ENCODE data around the gene RXRA.

Gene RXRA

DNA sequence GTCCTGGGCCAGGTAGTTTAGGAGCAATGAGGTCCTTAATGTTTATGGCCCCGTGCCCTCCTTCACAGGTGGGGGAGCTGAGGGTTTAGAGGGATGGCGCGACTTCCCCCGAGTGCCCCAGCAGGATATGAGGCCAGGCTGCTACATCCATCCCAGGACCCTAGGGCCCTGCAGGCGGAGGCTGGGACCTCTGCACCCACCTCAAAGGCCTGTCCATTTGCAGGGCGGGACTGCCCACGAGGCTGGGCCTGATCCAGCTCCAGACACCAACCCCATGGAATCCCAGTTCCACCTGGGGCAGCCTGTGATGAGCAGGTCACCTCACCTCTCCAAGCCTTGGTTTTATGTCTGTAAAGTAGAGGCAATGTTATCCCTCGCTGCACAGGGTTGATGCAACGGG lies 142.1 kb downstream of the RXRA start:
- Histone ChIP-seq H3K27me3 (peaks cover 8% of the 10 kb centered on the region), H3K4me1 (ENCODE audit: control insufficient read depth in 1 of 2, insufficient read depth in 1 of 2, low read depth in 1 of 2, low read length in 1 of 2) (no peaks in the 10 kb centered on the region), H3K9me3 (no peaks in the 10 kb centered on the region), H3K27ac (no peak overlapping the region), H3K4me3 (ENCODE audit: low read depth in 1 of 2, low read length in 1 of 2) (no peak overlapping the region), H3K36me3 (no peaks in the 10 kb centered on the region)
- TF ChIP-seq, protein P1, sequence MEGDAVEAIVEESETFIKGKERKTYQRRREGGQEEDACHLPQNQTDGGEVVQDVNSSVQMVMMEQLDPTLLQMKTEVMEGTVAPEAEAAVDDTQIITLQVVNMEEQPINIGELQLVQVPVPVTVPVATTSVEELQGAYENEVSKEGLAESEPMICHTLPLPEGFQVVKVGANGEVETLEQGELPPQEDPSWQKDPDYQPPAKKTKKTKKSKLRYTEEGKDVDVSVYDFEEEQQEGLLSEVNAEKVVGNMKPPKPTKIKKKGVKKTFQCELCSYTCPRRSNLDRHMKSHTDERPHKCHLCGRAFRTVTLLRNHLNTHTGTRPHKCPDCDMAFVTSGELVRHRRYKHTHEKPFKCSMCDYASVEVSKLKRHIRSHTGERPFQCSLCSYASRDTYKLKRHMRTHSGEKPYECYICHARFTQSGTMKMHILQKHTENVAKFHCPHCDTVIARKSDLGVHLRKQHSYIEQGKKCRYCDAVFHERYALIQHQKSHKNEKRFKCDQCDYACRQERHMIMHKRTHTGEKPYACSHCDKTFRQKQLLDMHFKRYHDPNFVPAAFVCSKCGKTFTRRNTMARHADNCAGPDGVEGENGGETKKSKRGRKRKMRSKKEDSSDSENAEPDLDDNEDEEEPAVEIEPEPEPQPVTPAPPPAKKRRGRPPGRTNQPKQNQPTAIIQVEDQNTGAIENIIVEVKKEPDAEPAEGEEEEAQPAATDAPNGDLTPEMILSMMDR (IDR thresholded peaks at IDR 0.05) = no peak

DNA sequence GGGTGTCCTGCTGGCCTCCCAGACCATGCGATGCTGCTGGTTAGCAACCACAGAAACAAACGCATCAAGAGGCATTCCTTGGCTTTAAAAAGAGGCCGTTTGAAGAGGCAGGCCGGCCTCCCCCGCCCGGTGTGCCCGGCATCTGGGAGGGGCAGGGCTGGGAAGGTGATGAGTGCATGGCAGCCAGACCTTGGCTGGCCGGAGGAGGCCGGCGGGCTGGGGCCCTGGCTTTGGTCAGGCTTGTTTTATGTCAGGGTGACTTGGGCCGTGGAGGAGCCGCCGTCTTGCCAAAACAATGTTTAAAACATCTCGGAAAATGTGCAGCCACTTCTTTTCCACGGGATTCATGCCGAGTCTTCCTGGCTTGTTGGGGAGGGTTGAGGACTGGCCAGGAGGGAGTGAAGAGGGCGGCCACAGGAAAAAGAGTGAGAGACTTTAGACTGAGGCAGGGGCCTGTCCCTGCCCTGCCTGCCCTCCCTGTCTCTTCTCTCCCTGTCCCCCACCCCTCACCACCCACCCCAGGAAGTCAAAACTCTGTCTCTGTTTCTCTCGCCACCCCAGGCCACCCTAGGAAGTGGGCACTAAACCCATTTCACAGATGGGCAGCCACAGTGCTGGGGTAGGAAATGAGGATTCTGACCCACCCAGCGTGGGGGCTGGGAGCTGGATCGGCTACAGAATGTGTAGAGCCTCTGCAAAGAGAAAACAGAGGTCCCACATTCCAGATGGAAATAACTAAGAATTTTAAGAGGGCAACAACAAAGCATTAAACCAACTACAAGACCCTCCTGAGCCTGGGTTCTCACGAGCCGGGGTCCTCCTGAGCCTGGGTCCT lies 143.0 kb downstream of the RXRA start:
- no peak overlapping the region for H3K27ac ChIP-seq
- H3K9me3 ChIP-seq = no peaks in the 10 kb centered on the region
- no peak overlapping the region for H3K4me3 ChIP-seq (ENCODE audit: low read depth in 1 of 2, low read length in 1 of 2)
- TF ChIP-seq, protein P1 (IDR thresholded peaks at IDR 0.05) = no peak
- no peaks in the 10 kb centered on the region for H3K4me1 ChIP-seq (ENCODE audit: control insufficient read depth in 1 of 2, insufficient read depth in 1 of 2, low read depth in 1 of 2, low read length in 1 of 2)
- no peaks in the 10 kb centered on the region for H3K36me3 ChIP-seq
- peaks cover 11% of the 10 kb centered on the region for H3K27me3 ChIP-seq

DNA sequence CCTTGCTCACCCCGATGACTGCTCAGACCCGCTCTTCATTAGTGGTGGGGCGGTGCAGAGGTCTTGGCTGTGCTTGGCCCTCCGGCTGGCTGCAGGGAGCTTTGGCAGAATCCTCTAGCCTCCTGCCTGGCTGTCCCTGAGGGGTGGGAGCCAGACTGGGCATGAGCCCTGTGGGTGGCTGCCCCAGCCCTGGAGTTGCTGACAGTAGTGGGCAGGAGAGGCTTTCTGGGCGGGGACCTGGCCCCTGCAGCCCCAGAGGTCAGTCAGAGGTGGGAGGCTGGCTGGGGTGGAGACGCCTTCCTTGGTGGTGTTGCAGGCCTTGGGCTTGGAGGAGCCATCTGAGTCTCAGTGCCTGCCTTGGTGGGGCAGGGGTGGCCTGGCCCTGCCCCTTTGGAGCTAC lies 146.0 kb downstream of the RXRA start:
- no peaks in the 10 kb centered on the region for H3K36me3 ChIP-seq
- no peaks in the 10 kb centered on the region for H3K9me3 ChIP-seq
- no peaks in the 10 kb centered on the region for H3K4me1 ChIP-seq (ENCODE audit: control insufficient read depth in 1 of 2, insufficient read depth in 1 of 2, low read depth in 1 of 2, low read length in 1 of 2)
- no peak overlapping the region for H3K27ac ChIP-seq
- H3K27me3 ChIP-seq = peaks cover 17% of the 10 kb centered on the region
- TF ChIP-seq, protein P1 (IDR thresholded peaks at IDR 0.05) = no peak
- H3K4me3 ChIP-seq (ENCODE audit: low read depth in 1 of 2, low read length in 1 of 2) = no peak overlapping the region

DNA sequence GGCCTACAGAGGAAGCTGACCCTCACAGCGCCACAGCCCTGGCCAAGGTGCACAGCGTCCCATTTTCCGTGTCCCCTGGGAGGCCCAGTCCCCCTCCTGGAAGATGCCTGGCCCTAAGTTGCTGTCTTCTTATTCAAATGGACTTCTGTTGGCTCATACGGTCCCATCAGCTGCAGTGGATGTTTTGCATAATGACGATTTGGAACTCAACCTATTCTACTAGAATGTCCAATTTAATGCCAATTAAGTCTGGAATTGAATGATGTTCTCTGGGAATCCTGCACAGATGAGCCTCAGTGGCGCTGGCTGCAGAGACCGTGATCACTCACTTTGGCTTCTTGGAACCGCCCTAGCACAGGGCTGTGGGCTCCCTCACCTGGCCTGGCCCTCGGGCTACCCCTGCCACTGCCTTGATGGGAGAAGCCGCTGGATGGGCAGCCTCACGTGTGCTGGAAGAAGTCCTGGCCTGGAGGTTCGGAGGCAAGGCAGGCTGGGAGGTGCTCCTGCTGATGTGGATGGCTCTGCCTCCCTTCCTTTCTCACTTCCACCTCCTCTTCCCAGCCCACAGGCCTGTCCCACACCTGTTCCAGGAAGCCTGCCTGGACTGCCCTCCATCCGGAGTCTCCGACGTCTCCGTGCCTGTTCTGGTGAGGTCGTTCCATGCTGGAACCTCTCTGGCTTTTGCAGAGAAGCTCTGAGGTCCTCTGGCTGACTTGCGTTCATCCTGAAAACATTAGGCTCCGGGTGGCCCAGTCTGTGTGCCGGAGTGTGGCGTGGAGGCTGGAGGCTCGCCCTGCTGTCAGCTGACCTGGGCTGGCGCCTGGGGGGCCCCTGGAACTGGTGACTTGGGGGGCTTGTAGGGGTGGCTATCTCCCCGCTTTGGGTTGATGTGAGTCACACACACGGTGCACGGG lies 147.1 kb downstream of the RXRA start:
- Histone ChIP-seq H3K27me3 (peaks cover 17% of the 10 kb centered on the region), H3K4me3 (ENCODE audit: low read depth in 1 of 2, low read length in 1 of 2) (no peak overlapping the region), H3K36me3 (no peaks in the 10 kb centered on the region), H3K4me1 (ENCODE audit: control insufficient read depth in 1 of 2, insufficient read depth in 1 of 2, low read depth in 1 of 2, low read length in 1 of 2) (no peaks in the 10 kb centered on the region), H3K27ac (no peak overlapping the region), H3K9me3 (no peaks in the 10 kb centered on the region)
- TF ChIP-seq, protein P1 (IDR thresholded peaks at IDR 0.05) = no peak

DNA sequence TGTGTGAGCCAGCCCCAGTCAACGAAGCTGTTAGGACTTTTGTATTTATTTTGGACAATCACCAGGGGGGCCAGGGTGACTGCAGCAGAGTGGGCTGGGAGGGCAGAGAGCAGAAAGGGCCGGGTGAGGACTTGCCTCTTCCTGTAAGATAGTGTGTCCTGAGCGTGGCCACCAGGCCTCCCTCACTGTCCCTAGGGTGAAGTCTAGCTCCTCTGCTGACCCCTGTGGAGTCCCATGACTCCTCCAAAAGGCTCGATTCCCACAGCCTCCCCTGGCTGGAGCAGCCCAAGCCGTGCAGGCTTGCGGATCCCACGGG lies 147.8 kb downstream of the RXRA start:
- H3K36me3 ChIP-seq = no peaks in the 10 kb centered on the region
- H3K9me3 ChIP-seq = no peaks in the 10 kb centered on the region
- no peaks in the 10 kb centered on the region for H3K4me1 ChIP-seq (ENCODE audit: control insufficient read depth in 1 of 2, insufficient read depth in 1 of 2, low read depth in 1 of 2, low read length in 1 of 2)
- TF ChIP-seq, protein P1 (IDR thresholded peaks at IDR 0.05) = no peak
- no peak overlapping the region for H3K4me3 ChIP-seq (ENCODE audit: low read depth in 1 of 2, low read length in 1 of 2)
- peaks cover 17% of the 10 kb centered on the region for H3K27me3 ChIP-seq
- no peak overlapping the region for H3K27ac ChIP-seq
